Stimulated activated CD8-positive, alpha-beta memory T cell treated with anti-CD3 and anti-CD28 coated beads, Interleukin-2, amount 100 ng/mL, for 48 hours (primary cell): ENCODE data around the gene LAMC3.

Experiments used
- DNase-seq, 2 donors: peaks; one replicate each; pipeline ENCODE4 v3.0.0-alpha.2; 2020; ENCODE audit warnings: low read depth in 2 of 2

The LAMC3 gene

GRCh38 chr9:130979591-130980385 is 29.2 kb upstream of the LAMC3 start:
- DNase-seq, result no peak

- DNase-seq, result no peak
Observed at GRCh38 chr9:130980526-130980925, 28.4 kb upstream of the LAMC3 start.

GRCh38 chr9:130981002-130981755 is 27.8 kb upstream of the LAMC3 start:
- no peak for DNase-seq

- no peak for DNase-seq
Observed at GRCh38 chr9:130981756-130982137, 27.2 kb upstream of the LAMC3 start.

DNA sequence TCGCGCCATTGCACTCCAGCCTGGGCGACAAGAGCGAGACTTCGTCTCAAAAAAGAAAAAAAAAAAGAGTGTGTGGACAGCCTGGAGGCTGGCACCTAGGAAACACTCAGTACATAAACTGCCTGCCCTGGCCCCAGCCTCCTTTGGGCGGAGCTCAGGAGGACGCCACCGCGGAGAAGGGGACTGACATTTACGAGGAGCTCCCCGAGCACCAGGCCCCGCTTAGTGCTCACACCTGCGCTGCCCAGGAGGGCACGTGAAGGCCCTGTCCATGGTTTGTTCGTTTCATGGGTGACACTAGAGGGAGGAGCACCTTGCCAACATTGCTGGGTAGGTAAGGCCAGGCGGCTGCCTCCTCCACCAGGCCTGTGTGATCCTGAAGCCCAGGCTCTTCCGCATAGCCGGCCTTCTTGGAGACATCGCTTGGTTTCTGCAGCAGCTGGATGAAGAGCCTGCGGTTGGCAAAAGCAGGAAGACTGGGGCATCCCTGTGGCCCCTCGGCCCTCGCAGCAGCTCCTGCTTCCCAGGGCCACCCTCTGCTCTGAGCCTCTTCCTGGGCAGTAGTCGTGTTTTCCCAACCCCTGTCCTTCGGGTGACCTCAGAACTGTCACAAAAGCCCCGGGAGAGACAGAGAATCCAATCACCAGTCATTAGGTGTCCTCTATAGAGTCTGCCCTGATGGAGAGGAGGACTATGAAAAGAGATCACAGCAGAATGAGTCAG is 26.2 kb upstream of the LAMC3 start:
- DNase-seq, result no peak

- no peak for DNase-seq
Observed at GRCh38 chr9:130983359-130983670, 25.7 kb upstream of the LAMC3 start.

GRCh38 chr9:130983970-130984369 is 25.0 kb upstream of the LAMC3 start:
- DNase-seq, result no peak

GRCh38 chr9:130984521-130984920 is 24.5 kb upstream of the LAMC3 start:
- no peak for DNase-seq

DNA sequence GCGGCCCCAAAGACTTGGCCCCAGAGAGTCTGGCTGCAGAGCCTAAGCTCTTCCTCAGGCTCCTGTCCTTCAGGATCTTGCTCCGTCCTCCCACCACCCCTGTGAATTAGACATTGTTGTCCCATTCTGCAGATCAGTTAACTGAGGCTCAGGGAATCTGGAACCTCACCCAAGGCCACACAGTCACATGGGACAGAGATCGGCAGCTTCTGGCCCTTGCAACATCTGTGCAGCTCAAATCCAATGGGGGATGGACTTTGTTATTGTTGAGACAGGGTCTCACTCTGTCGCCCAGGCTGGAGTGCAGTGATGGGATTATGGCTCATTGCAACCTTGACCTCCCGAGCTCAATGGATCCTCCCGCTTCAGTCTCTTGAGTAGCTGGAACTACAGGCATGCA is 23.9 kb upstream of the LAMC3 start:
- no peak for DNase-seq

GRCh38 chr9:130985606-130986162 is 23.3 kb upstream of the LAMC3 start:
- DNase-seq, result no peak

DNA sequence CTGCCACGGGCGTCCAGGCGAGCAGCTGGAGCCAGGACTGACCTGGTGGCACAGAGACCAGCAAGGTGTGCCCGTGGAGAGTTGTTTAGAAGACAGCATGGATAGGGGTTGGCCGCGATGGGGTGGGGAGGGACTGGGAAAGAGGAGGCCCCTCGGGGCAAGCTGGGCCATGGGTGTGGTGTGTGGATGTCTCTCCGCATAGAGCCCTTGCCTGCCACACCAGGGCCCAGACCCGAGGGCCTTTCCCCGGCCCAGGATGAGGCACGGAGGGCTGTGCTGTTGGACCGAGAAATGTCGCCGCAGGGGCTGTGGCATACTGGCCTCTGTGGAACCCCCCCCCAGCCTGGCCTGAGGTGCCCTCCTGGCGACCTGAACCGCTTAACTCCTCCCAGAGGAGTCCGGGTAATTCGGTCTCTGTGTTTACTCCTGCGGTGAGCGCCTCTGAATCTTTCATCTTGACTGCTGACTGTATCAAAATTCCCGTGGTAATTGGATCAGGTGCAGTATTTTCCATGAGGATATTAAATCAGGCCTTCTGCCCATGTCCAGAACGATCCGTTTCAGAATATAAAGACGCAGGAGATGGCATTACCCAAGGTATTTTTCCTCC is 22.5 kb upstream of the LAMC3 start:
- no peak for DNase-seq

DNA sequence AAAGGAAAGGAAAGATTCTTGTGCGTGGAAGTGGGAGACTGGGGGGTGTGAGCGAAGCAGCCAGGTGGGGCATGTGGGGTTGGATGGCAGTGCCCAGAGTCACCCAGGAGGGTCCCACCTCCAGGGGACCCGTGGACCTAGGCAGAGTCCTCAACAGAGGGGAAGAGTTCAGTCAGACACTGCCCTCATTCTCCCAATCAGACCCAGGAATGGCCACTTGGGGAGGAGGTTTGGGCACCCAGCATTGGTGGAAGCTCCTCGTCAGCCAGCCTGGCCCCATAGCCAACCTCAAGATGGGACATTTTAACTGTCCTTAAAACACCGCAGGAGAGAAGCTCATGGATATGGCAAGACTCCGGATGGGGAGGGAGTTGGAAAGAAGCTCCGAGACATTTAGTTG is 21.9 kb upstream of the LAMC3 start:
- DNase-seq, result no peak

DNA sequence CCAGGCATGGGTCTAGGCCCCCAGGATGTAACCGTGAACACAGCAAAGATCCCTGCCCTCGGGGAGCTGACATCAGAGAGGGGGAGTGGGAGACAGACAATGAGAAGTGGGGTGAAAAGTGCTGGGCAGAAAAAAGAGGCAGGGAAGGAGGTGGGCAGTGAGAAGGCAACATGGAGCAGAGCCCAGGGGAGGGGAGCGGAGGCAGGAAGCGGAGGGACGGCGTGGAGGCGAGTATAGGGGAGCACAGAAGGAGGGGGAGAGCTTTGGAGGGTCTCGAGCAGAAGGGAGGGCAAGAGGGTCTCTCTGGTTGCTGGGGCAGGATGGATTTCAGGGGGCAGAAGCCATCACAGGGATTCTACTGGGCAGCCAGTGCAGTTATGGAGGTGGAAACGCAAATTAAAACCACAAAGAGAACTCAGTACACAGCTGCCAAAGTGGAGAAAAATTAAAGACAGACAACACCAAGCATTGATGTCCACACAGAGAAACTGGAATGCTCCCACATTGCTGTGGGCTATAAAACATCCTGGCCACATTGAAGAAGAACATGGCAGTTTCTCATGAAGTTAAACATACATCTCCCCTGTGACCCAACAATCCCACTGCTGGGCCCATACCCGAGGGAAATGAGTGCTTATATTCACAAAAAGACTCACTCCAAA is 21.1 kb upstream of the LAMC3 start:
- DNase-seq, result no peak

GRCh38 chr9:130988400-130988747 is 20.6 kb upstream of the LAMC3 start:
- no peak for DNase-seq

- DNase-seq, result no peak
Observed at GRCh38 chr9:130988905-130989304, 20.1 kb upstream of the LAMC3 start.

- DNase-seq, result no peak
Observed at GRCh38 chr9:130989391-130989790, 19.6 kb upstream of the LAMC3 start.

DNA sequence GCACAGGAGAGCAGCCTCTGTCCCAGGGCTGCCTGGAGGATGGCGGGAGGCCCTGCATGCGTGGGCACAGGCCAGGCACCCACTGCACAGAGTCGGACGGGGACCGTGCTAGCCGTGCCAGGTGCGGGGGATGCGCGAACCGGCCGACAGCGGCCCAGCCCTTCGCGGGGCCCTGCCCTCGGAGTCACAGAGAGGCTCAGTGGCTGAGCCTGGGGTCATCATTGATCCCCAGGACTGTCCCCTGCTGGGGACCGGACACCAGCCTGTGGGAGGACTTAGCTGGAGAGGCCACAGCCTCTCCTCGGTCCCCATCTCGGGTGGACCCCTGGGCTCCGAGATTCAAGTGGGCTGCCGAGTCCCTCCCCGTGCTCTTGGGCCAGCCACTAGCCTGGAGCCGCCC is 19.1 kb upstream of the LAMC3 start:
- no peak for DNase-seq

GRCh38 chr9:130990306-130990977 is 18.5 kb upstream of the LAMC3 start:
- no peak for DNase-seq

GRCh38 chr9:130990978-130991777 is 17.8 kb upstream of the LAMC3 start:
- no peak for DNase-seq
